Lung (tissue), 12 donors: Measurements from ENCODE around the gene TECTA. TPM values are rescaled to one million over a fixed set of nuclear protein-coding genes. Genes with fewer than 3 reads are reported as not detected.

Experiments
- ATAC-seq: fragments of 200-7000 bp; cut with Tn5 transposase; one replicate; pipeline ENCODE4 v1.9.1; 2020; ENCODE audit warnings: moderate number of reproducible peaks; ENCODE audit not compliant: insufficient read depth, low FRiP score
- DNase-seq, 3 donors: peaks; one replicate each; pipeline ENCODE4 v3.0.0-alpha.2; 2013 to 2017
- H3K27ac ChIP-seq, 2 donors: one replicate each; pipeline ENCODE4 v1.5.1; 2013; ENCODE audit warnings: mild to moderate bottlenecking in 2 of 2, moderate library complexity in 2 of 2, control low read depth in 1 of 2, inconsistent platforms in 1 of 2, low read depth in 1 of 2, low read length in 1 of 2
- H3K27me3 ChIP-seq, 3 donors: one replicate each; pipeline ENCODE4 v1.5.1; 2013; ENCODE audit warnings: low read length in 2 of 3; ENCODE audit not compliant: control insufficient read depth in 3 of 3, insufficient read depth in 3 of 3
- H3K36me3 ChIP-seq, 4 donors: one replicate each; pipeline ENCODE4 v1.5.1; 2013; ENCODE audit warnings: low read length in 4 of 4, mild to moderate bottlenecking in 1 of 4, moderate library complexity in 1 of 4; ENCODE audit not compliant: control insufficient read depth in 4 of 4, insufficient read depth in 4 of 4
- H3K4me1 ChIP-seq, 5 donors: one replicate each; pipeline ENCODE4 v1.5.1; 2013; ENCODE audit warnings: low read length in 5 of 5, mild to moderate bottlenecking in 2 of 5, moderate library complexity in 1 of 5; ENCODE audit not compliant: control insufficient read depth in 5 of 5, insufficient read depth in 5 of 5
- H3K4me3 ChIP-seq: one replicate; pipeline ENCODE4 v1.5.1; 2013; ENCODE audit warnings: mild to moderate bottlenecking, control low read depth, moderate library complexity
- H3K9ac ChIP-seq, 2 donors: one replicate each; pipeline ENCODE4 v1.5.1; 2013; ENCODE audit warnings: low read length in 2 of 2, control low read depth in 1 of 2; ENCODE audit not compliant: insufficient read depth in 1 of 2
- H3K9me3 ChIP-seq, 4 donors: one replicate each; pipeline ENCODE4 v1.5.1; 2013; ENCODE audit warnings: low read length in 3 of 4, mild to moderate bottlenecking in 1 of 4, moderate library complexity in 1 of 4; ENCODE audit not compliant: control insufficient read depth in 4 of 4, insufficient read depth in 3 of 4
- WGBS, 2 donors: extraction: QIAGEN DNeasy Blood & Tissue Kit; methylation state at CpG; one replicate each; pipeline ENCODE4 v1.1.7; 2013; 5-methylcytosine and 5-hydroxymethylcytosine counted together
- polyA plus RNA-seq, 2 donors: library from polyadenylated mRNA; stranded (reverse); fragments of 200-250 nt; gene quantifications; one replicate each; pipeline ENCODE4 v1.2.1, GENCODE V29; 2013
- total RNA-seq, 2 donors: library from RNA; depleted of rRNA in 1 of 2; stranded (reverse); fragments of >200 nt in 1 of 2; gene quantifications; one replicate each; pipeline ENCODE4 v1.2.1, GENCODE V29; 2014 to 2021
- TF ChIP-seq, protein P1 (sequence below): IDR thresholded peaks from 2 replicates; pipeline ENCODE4 v1.5.1; 2012; ENCODE audit warnings: mild to moderate bottlenecking; ENCODE audit errors: control extremely low read depth, extremely low read depth
- donor health status: control.
- donor health status: control.
- donor health status: Bipolar disorder and iron deficiency.
- donor health status: healthy.
- donor health status: DM: yes; HTN: yes; CAD: no.

The TECTA gene
- total and polyA plus RNA-seq, 4 donors, result 0.35 to 2.5 (median 0.82) TPM

DNA sequence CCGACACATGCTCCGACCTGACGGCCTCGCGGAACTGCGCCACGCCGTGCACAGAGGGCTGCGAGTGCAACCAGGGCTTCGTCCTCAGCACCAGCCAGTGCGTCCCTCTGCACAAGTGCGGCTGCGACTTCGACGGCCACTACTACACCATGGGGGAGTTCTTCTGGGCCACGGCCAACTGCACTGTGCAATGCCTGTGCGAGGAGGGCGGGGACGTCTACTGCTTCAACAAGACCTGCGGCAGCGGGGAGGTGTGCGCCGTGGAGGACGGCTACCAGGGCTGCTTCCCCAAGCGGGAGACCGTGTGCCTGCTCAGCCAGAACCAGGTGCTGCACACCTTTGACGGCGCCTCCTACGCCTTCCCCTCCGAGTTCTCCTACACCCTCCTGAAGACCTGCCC is 26.8 kb downstream of the TECTA start:
- no peak for ATAC-seq
- Histone ChIP-seq H3K9me3 (peaks cover 0 to 3% (median under 1%) of the 10 kb centered on the region in 4 donors), H3K9ac (no peak overlapping the region), H3K4me3 (no peak overlapping the region), H3K27ac (no peak overlapping the region), H3K4me1 (peaks cover 0 to 1% (median 0%) of the 10 kb centered on the region in 5 donors), H3K36me3 (no peaks in the 10 kb centered on the region), H3K27me3 (no peaks in the 10 kb centered on the region)
- TF ChIP-seq, protein P1, sequence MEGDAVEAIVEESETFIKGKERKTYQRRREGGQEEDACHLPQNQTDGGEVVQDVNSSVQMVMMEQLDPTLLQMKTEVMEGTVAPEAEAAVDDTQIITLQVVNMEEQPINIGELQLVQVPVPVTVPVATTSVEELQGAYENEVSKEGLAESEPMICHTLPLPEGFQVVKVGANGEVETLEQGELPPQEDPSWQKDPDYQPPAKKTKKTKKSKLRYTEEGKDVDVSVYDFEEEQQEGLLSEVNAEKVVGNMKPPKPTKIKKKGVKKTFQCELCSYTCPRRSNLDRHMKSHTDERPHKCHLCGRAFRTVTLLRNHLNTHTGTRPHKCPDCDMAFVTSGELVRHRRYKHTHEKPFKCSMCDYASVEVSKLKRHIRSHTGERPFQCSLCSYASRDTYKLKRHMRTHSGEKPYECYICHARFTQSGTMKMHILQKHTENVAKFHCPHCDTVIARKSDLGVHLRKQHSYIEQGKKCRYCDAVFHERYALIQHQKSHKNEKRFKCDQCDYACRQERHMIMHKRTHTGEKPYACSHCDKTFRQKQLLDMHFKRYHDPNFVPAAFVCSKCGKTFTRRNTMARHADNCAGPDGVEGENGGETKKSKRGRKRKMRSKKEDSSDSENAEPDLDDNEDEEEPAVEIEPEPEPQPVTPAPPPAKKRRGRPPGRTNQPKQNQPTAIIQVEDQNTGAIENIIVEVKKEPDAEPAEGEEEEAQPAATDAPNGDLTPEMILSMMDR, result no peak
- DNase-seq, result no peak
- WGBS, 2 donors, result 96% methylated on average over 30 of the region's 30 CpGs

DNA sequence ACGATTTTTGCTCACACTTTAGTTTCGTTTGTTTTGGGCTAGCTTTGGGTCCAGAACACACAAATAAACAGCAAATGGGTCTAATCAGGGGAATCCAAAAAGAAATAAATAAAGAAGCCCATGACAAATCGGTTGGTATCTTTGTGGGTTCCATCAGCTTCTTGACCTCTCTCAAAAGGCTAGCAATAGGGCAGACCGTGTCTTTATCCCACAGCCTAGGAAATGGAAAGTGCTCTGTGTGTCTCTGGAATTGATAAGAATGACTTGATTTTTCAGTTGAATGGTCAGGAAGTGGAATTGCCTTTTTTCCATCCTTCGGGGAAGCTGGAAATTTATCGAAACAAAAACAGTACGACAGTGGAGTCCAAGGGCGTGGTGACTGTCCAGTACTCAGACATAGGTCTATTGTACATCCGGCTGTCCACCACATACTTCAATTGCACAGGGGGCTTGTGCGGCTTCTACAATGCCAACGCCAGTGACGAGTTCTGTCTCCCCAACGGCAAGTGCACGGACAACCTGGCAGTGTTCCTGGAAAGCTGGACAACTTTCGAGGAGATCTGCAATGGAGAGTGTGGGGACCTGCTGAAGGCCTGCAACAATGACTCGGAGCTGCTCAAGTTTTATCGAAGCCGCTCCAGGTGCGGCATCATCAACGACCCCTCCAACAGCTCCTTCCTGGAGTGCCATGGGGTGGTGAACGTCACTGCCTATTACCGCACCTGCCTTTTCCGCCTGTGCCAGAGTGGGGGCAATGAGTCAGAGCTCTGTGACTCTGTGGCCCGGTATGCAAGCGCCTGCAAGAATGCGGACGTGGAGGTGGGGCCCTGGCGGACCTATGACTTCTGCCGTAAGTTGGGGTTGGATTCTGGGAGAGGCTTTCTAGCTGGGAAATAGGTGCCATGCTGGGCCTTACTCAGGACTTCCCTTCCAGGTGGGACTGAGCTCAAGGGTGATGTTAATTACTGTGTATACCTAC is 28.6 kb downstream of the TECTA start:
- H3K27me3 ChIP-seq, result no peaks in the 10 kb centered on the region
- DNase-seq (no peak), ATAC-seq (no peak)
- H3K9me3 ChIP-seq, result peaks cover 0 to 1% (median 0%) of the 10 kb centered on the region in 4 donors
- 94 to 95% methylated on average over 29 of the region's 29 CpGs for WGBS, 2 donors
- peaks cover 0 to 2% (median 0%) of the 10 kb centered on the region in 4 donors for H3K36me3 ChIP-seq
- no peaks in the 10 kb centered on the region for H3K4me1 ChIP-seq
- H3K27ac ChIP-seq, result no peak overlapping the region
- H3K4me3 ChIP-seq, result no peak overlapping the region
- no peak overlapping the region for H3K9ac ChIP-seq
- TF ChIP-seq, protein P1, result no peak

DNA sequence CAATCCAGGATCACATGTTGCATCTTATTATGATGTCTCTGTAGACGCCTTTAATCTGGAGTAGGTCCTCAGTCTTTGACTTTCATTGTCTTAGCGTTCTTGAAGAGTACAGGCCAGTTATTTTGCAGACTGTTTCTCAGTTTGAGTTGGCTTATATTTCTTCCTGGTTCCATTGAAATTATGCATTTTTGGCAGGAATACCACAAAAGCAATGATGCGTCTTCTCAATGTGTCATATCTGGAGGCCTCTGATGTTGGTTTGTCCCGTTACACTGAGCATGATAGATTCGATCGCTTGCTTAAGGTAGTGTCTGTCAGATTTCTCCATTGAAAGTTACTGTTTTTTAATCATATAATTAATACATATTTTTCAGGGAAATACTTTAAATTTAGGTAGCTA is 30.6 kb downstream of the TECTA start:
- 92 to 94% methylated on average over 6 of the region's 6 CpGs for WGBS, 2 donors
- H3K4me3 ChIP-seq, result no peak overlapping the region
- peaks cover 0 to 4% (median 0%) of the 10 kb centered on the region in 5 donors for H3K4me1 ChIP-seq
- TF ChIP-seq, protein P1, result no peak
- no peak for DNase-seq
- no peak for ATAC-seq
- H3K27ac ChIP-seq, result no peak overlapping the region
- H3K36me3 ChIP-seq, result peaks cover 0 to 2% (median 0%) of the 10 kb centered on the region in 4 donors
- no peaks in the 10 kb centered on the region for H3K9me3 ChIP-seq
- no peak overlapping the region for H3K9ac ChIP-seq
- H3K27me3 ChIP-seq, result no peaks in the 10 kb centered on the region
